Measurements from ENCODE around the gene CNKSR2.

CNKSR2 gene

GRCh38 chrX:21678048-21678612 is 303.9 kb downstream of the CNKSR2 start:
- DNase-seq = no peak

DNA sequence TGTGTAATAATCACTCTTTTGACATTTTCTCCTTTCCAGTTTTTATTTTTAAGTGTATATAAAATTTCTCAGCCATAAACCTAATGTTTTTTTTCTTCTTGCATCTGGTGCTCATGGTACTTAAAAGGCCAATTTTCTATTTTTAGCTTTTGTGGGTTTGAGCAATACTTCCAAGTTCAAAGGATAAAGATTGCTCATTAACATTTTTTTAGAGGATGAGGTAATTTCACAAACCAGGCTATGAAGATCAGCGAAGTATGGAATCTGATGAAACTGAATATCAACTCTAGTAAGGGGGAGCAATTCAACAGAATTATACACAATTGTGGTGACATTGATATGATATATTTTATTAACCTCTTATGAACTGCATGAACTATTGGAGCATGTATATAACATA is 309.7 kb downstream of the CNKSR2 start:
- no peak for DNase-seq

- DNase-seq = no peak
Measured at GRCh38 chrX:21691512-21692018, 317.3 kb downstream of the CNKSR2 start.

GRCh38 chrX:21698272-21698671 is 324.1 kb downstream of the CNKSR2 start:
- no peak for DNase-seq

DNA sequence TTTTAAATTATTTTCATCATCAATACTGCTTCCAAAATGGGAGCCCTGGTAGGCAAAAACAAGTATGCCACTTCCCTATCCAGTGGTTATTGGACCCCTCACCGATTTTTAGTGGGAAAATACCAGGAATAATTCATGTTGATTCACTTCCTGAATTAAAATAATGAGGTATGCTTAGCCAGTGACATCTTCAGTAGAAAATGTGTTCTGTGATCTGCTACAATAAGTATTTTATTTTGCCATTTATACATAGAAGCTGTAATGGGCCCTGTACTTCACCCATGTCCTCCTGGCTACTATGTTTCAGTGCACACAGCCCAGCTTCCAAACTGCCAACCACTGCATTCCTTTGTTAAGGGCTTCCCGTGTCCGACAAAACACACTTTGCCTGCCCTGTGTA is 324.9 kb downstream of the CNKSR2 start:
- DNase-seq = no peak

DNA sequence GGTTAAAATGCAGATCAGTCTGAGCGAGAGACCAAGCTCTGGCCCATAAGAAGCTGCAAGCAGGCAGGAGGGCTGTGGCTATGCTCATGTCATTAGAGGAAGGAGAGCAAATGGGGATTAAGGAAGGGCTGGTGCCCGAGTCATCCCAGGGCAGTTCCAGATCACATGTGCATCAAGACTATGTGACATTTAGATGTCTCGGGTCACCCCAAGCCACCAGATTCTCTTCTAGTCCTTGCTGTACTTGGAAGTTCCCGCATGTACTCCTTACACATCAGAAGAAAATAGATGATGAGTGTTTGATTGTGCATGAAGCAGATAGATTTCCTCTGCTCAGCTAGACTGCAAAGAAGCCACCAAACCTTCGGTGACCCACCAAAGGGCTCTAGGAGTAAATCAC is 326.1 kb downstream of the CNKSR2 start:
- no peak for DNase-seq

GRCh38 chrX:21700967-21701366 is 326.7 kb downstream of the CNKSR2 start:
- DNase-seq = no peak

- DNase-seq = no peak
Measured at GRCh38 chrX:21702725-21703124, 328.5 kb downstream of the CNKSR2 start.
